T47D (cell line): Measurements from ENCODE around the gene IZUMO2.
A peak's percentile ranks its signal among the peaks of the same experiment; 100 is the strongest.

Experiments
- DNase-seq, 2 experiments: peaks; one replicate each; pipeline versions ENCODE4 v3.0.0 to v3.0.0-alpha.2; 2011 to 2012; ENCODE audit warnings: low read depth in 1 of 2, low spot score in 1 of 2
- JUND ChIP-seq: IDR thresholded peaks from 2 replicates; pipeline ENCODE4 v1.6.1; 2012; ENCODE audit warnings: low read depth
- in situ Hi-C: cut with HindIII; loops from 2 replicates; pipeline ENCODE4 v1.10.0; 2016; ENCODE audit warnings: low sequenced_read_pairs, low pct_unique_long_range_greater_than_20kb

Gene IZUMO2

GRCh38 chr19:50178320-50178719 lies 15.2 kb upstream of the IZUMO2 start:
- no peak for TF ChIP-seq JUND
- in situ Hi-C loops: no loop called here
- DNase-seq: no peak

DNA sequence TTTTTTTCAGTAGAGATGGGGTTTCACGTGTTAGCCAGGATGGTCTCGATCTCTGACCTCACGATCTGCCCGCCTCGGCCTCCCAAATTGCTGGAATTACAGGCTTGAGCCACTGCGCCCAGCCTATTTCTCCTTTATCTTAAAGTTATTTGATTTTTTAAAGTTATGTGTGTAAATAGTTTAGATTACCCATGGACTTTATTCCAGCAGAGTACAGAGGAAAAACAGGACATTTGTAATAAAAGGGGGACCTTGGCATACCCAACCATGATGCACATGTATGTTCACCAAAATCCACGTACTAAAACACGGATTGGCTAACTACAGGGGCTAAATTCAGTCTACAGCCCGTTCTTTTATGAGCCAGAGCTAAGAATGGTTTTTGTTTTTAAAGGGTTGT lies 13.7 kb upstream of the IZUMO2 start:
- in situ Hi-C loops: no loop called here
- TF ChIP-seq JUND: no peak
- DNase-seq: no peak

- no peak for TF ChIP-seq JUND
- DNase-seq: no peak
- in situ Hi-C loops: no loop called here
Observed at GRCh38 chr19:50175924-50176323, 12.8 kb upstream of the IZUMO2 start.

GRCh38 chr19:50174100-50174793 lies 11.2 kb upstream of the IZUMO2 start:
- in situ Hi-C loops: no loop called here
- no peak for DNase-seq
- TF ChIP-seq JUND: no peak

DNA sequence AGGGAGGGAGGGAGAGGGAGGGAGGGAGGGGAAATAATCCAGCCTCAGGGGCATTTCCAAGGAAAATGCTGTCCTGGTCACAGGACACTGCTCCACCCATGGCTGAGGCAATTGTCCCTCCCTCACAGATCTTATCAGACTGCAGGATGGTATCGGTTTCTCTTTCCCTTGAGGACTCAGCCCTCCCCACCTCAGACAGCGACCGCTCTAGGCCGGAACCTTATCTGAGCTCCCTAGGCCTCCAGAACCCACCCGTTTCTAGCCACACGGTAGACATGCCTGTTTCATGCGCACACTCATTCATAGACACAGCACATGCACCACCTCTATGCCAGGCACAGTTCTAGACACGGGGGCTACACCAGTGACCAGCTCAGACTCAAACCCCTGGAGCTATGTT lies 10.0 kb upstream of the IZUMO2 start:
- DNase-seq: peak in 1 of 2 experiments; percentile 33
- no peak for TF ChIP-seq JUND
- in situ Hi-C loops: no loop called here

GRCh38 chr19:50172726-50173125 lies 9.6 kb upstream of the IZUMO2 start:
- in situ Hi-C loops: no loop called here
- no peak for TF ChIP-seq JUND
- DNase-seq: no peak

GRCh38 chr19:50171752-50172151 lies 8.7 kb upstream of the IZUMO2 start:
- in situ Hi-C loops: no loop called here

GRCh38 chr19:50167314-50167721 lies 4.2 kb upstream of the IZUMO2 start:
- in situ Hi-C loops: no loop called here
- no peak for DNase-seq
- TF ChIP-seq JUND: no peak

More at GRCh38 chr19:50171752-50172151, 8.7 kb upstream of the IZUMO2 start:
- no peak for TF ChIP-seq JUND
- no peak for DNase-seq

- in situ Hi-C loops: no loop called here
- TF ChIP-seq JUND: no peak
- no peak for DNase-seq
Observed at GRCh38 chr19:50159078-50159477, 4.0 kb downstream of the IZUMO2 start.

DNA sequence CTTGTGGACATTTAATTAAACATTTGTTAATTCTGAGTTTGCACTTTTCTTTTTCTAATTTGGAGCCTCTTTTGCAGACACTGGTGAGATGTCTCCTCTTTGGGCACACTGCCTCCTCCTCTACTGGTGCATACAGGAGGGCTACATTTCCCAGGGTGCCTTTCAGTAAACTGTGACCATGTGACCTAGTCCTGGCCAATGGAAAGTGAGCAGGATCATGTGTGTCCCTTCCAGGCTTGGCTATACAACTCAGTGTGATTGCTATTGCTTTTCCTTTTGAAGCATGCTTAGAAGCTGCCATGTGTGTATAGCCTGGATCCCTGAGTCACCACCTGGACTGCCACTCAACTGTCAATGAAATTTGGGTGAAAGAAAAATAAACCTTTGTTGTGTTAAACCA lies 4.5 kb downstream of the IZUMO2 start:
- no peak for TF ChIP-seq JUND
- in situ Hi-C loops: no loop called here
- DNase-seq: no peak

DNA sequence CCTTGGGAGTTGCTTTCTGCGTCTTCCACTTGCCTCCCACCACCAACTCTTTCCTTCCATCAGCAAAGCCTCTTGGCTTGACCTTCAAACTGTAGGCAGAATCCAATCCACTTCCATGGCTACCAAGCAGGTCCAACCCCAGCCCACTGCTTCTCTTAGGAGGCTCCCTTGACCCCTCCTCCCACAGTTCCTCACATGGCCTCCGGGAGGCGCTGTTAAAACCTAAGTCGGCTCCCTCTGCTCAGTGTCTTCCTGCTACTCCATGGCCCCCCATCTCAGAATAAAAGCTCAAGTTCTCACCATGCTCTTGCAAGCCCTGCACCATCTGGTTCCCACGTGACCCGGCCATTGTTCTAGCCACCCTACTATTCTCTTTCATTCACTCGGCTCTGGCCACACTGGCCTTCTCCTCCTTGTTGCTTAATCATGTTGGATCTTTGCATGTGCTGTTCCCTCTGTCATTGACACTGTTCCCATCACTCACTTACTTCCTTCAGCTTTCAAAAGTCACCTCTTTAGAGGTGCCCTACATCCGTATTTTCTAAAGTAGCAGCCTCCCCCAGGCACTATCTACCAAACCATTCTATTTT lies 7.5 kb downstream of the IZUMO2 start:
- no peak for DNase-seq
- no peak for TF ChIP-seq JUND
- in situ Hi-C loops: no loop called here

DNA sequence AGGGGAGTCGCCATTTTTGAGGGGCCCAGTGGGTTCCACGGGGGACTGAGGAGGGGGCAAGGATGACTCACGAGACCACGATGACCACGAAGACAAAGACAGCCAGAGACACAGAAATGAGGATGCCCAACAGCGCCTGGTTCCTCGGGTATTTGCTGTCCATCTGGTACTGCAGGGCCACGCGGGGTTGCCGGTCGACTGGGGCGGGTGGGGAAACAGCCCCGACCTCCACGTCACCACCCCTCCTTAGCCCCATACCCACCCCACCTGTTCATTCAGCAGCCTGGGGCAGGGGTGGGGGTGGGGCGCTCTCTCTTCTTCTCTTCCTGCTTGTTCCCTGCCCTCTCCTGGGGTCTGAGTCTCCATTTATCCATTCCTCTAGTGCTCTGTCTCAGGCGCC lies 8.6 kb downstream of the IZUMO2 start:
- in situ Hi-C loops: no loop called here
- DNase-seq: no peak
- TF ChIP-seq JUND: no peak

GRCh38 chr19:50152578-50152977 lies 10.5 kb downstream of the IZUMO2 start:
- TF ChIP-seq JUND: no peak
- in situ Hi-C loops: no loop called here
- DNase-seq: no peak

- in situ Hi-C loops: no loop called here
- no peak for TF ChIP-seq JUND
- no peak for DNase-seq
Observed at GRCh38 chr19:50148528-50148927, 14.6 kb downstream of the IZUMO2 start.
